Measurements from ENCODE around the gene DAB2. TPM values are rescaled to one million over a fixed set of nuclear protein-coding genes. Genes with fewer than 3 reads are reported as not detected.

DAB2 gene
- total and polyA plus RNA-seq, 2 experiments from 2014 or later = 8.7 to 11.4 TPM

GRCh38 chr5:39379693-39380092 is 45.1 kb downstream of the DAB2 start:
- no peaks in the 10 kb centered on the region for H3K36me3 ChIP-seq

GRCh38 chr5:39377613-39378012 is 47.2 kb downstream of the DAB2 start:
- H3K27ac ChIP-seq = no peak overlapping the region
- no peak overlapping the region for H3K4me3 ChIP-seq
- no peaks in the 10 kb centered on the region for H3K4me1 ChIP-seq (ENCODE audit: low read depth)
- TF ChIP-seq CTCF (IDR thresholded peaks at IDR 0.05; ENCODE audit: low read depth, low read length) = no peak
- no peaks in the 10 kb centered on the region for H3K36me3 ChIP-seq
- no peak for DNase-seq (ENCODE audit: low read depth in 1 of 2, low spot score in 1 of 2)
- H3K9me3 ChIP-seq (ENCODE audit: low read depth) = no peaks in the 10 kb centered on the region
- H3K27me3 ChIP-seq = no peaks in the 10 kb centered on the region

More at GRCh38 chr5:39379693-39380092, 45.1 kb downstream of the DAB2 start:
- H3K27ac ChIP-seq = no peak overlapping the region
- no peak for TF ChIP-seq CTCF (IDR thresholded peaks at IDR 0.05; ENCODE audit: low read depth, low read length)
- no peaks in the 10 kb centered on the region for H3K9me3 ChIP-seq (ENCODE audit: low read depth)
- H3K4me1 ChIP-seq (ENCODE audit: low read depth) = no peaks in the 10 kb centered on the region
- no peak for DNase-seq (ENCODE audit: low read depth in 1 of 2, low spot score in 1 of 2)
- no peaks in the 10 kb centered on the region for H3K27me3 ChIP-seq
- H3K4me3 ChIP-seq = no peak overlapping the region

- H3K36me3 ChIP-seq = no peaks in the 10 kb centered on the region
Observed at GRCh38 chr5:39376293-39376714, 48.5 kb downstream of the DAB2 start.

GRCh38 chr5:39373791-39374190 is 51.0 kb downstream of the DAB2 start:
- TF ChIP-seq CTCF (IDR thresholded peaks at IDR 0.05; ENCODE audit: low read depth, low read length) = no peak
- no peaks in the 10 kb centered on the region for H3K36me3 ChIP-seq
- no peak overlapping the region for H3K4me3 ChIP-seq
- H3K4me1 ChIP-seq (ENCODE audit: low read depth) = no peaks in the 10 kb centered on the region
- no peaks in the 10 kb centered on the region for H3K27me3 ChIP-seq
- no peaks in the 10 kb centered on the region for H3K9me3 ChIP-seq (ENCODE audit: low read depth)
- H3K27ac ChIP-seq = no peak overlapping the region
- DNase-seq (ENCODE audit: low read depth in 1 of 2, low spot score in 1 of 2) = no peak

More at GRCh38 chr5:39376293-39376714, 48.5 kb downstream of the DAB2 start:
- Histone ChIP-seq H3K27me3 (no peaks in the 10 kb centered on the region), H3K27ac (no peak overlapping the region), H3K9me3 (ENCODE audit: low read depth) (no peaks in the 10 kb centered on the region), H3K4me1 (ENCODE audit: low read depth) (no peaks in the 10 kb centered on the region), H3K4me3 (no peak overlapping the region)
- peak; percentile 59 to 68 for DNase-seq (ENCODE audit: low read depth in 1 of 2, low spot score in 1 of 2)
- TF ChIP-seq CTCF (IDR thresholded peaks at IDR 0.05; ENCODE audit: low read depth, low read length) = peak; percentile 75

- DNase-seq (ENCODE audit: low read depth in 1 of 2, low spot score in 1 of 2) = no peak
- H3K9me3 ChIP-seq (ENCODE audit: low read depth) = no peaks in the 10 kb centered on the region
- H3K36me3 ChIP-seq = no peaks in the 10 kb centered on the region
- TF ChIP-seq CTCF (IDR thresholded peaks at IDR 0.05; ENCODE audit: low read depth, low read length) = no peak
- H3K4me3 ChIP-seq = no peak overlapping the region
- H3K27ac ChIP-seq = peak overlapping the region; percentile 7
- H3K27me3 ChIP-seq = no peaks in the 10 kb centered on the region
- no peaks in the 10 kb centered on the region for H3K4me1 ChIP-seq (ENCODE audit: low read depth)
Observed at GRCh38 chr5:39371367-39371635, 53.5 kb downstream of the DAB2 start.
